Measurements from ENCODE around the gene DHFR2.

- TF ChIP-seq POLR2AphosphoS5 (IDR thresholded peaks at IDR 0.05; ENCODE audit: low read depth, low read length) (no peak), TAF1 (IDR thresholded peaks at IDR 0.05; ENCODE audit: borderline replicate concordance, low read depth, low read length) (no peak), POLR2A (IDR thresholded peaks at IDR 0.05; ENCODE audit: low read depth, low read length) (no peak)
These were observed 48.1 kb upstream of the DHFR2 start for GRCh38 chr3:94110854-94111253.

Measured in GM12892 (cell line).